CD4-positive, alpha-beta T cell treated with Interleukin-4 for 1 hour (primary cell): Measurements from ENCODE around the gene SLC4A1.
A peak's percentile ranks its signal among the peaks of the same experiment; 100 is the strongest.

Experiments used
- DNase-seq, 2 donors: peaks; one replicate each; pipeline ENCODE4 v3.0.0-alpha.2; 2020 to 2022

SLC4A1 gene

DNA sequence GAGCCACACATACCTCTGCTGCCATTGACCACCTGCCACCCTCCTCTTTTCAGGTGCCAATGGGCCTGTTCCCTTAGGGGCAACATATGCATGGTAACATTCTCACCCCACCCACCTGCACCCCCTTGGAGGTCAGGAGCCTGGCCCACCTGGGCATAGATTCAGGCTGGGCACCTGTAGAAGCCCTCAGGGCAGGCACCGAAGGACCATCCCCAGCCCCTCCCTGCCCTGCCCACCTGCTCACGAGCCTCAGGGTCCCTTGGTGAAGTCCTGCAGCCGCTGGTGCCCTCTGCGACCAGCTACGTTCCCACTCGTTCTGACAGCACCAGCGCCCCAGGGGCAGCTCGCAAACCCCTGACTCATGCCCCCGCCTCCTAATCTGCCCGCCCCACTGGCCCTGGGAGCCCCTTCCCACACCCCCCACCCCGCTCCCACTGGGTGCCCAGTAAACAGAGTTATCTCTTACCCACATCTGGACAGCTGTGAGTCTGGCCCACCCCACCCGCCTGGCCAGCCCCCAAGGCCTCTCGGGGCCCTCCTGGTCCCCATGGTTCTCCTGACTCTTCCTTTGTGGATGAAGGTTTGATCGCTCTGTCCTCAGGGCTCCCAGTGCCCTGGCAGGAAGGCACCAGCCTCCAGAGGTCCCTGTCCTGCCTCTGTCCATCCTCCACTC lies at the start of gene SLC4A1:
TSS of gene SLC4A1 (minus strand) at position 318 of the 673 bp plus-strand sequence. CDS start 5,269 bp downstream, outside the sequence.
- DNase-seq = no peak

DNA sequence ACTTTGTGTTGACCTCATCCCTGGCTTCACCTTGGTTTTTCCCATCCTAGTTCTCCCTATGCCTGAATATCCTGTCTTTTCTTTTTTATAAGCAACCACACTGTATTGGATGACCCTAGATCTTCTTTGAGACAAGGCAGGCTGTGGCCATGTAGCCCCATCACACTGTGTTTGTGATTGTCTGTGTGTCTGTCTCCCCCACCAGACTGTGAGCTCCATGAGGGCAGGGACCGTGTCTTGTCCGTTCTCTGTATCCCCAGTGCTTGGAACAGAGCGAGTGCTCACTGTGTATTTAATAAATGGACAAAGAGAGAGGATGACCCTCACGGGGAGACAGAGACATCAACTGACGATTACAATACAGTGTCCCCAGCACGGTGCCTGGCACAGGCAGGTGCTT lies 49.6 kb upstream of the SLC4A1 start:
- no peak for DNase-seq

DNA sequence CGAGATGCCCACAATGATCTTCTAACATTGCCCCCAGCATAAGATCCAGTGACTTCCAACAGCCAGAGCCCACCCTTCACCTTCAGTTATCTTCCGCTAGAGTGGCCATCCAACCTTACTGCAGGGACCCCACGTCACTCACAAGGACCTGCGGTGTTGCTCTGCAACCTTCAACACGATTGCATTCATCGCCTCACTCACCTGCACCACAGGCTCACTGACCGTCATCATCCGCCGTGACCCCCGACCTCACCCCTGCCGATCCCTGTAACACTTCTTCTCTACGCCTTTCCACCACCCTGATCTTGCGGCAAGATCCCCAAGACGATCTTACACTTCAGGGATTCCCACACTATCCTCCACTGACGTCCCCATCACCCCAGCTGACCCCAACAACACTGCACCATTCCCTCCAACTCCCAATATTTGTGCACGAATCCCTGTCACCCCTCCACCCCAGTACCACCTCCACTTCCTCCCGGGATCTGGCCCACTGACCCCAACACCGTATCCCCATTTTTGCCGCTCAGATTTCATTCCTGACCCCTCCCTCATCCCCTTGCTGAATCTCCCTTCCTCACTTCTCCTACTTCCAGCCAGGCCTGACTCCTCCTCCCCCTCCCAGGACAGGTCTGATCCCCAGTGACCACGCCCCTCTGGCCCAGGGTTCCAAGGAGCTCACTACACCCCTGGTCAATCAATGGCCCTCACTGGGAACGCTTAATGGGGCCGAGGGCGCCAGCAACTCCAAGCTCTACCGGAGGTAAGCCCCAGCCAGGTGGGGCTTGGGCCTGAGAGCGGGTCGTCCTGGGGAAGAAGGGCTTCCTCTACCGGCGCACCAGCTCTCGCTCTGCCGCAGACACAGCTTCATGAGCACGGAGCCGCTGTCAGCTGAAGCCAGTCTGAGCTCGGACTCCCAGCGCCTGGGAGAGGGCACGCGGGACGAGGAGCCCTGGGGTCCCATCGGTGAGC lies 48.1 kb upstream of the SLC4A1 start:
- no peak for DNase-seq

DNA sequence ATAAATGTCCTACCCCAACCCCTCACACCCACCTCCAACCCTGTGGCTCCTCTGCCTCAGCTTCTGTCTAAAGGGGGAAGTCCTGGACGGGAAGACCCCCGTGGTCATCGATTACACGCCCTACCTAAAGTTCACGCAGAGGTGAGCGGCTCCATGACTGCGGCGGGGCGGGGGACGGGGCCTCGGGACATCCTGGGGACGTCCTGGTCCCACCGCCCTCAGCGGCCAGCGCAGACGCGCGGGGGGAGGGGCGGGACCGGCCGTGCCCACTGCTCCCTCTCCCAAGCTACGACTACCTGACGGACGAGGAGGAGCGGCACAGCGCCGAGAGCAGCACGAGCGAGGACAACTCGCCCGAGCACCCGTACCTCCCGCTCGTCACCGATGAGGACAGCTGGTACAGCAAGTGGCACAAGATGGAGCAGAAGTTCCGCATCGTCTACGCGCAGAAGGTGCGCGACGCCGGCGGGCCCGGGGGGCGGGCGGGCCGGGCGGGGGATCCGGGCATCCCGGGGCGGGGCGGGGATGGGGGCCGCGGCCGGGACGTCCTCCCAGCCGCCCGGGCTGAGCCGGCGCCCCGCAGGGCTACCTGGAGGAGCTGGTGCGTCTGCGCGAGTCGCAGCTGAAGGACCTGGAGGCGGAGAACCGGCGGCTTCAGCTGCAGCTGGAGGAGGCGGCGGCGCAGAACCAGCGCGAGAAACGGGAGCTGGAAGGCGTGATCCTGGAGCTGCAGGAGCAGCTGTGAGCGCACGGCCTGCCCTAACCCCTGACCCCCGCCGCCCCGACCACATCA lies 47.1 kb upstream of the SLC4A1 start:
- peak; percentile 23 to 31 for DNase-seq

DNA sequence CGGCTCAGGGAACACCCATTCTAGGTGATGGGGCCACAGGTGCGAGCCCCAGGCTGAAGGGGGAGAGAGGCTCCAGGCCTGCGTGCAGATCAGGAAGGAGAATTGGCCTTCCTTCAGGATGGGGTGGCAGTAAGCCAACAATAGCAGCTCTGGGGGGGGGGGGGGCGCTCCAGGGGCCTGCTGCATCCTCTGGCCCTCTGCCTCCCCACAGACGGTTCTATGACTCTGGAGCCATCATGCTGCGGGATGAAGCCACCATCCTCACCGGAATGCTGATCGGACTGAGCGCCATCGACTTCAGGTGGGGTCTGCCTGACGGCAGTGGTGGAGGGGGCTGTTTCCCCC lies 46.6 kb upstream of the SLC4A1 start:
- no peak for DNase-seq

DNA sequence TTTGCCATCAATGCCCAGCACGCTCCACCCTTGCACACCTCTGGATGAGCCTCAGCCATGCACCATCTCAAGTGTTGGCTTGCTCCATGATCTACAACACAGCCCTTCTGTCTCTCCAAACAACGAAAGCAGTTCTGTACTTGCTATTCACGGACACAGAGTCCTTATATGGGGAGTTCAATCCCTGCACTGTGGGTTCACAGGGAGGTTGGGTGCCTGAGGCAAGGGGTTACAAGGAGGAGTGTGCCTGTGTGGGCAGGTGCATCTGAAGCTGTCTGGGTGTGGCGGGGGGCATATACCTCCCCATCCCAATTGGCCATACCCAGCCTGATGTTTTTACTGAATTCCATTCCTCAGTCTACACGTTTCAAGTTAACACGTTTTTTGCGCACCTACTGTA lies 46.1 kb upstream of the SLC4A1 start:
- DNase-seq = no peak

DNA sequence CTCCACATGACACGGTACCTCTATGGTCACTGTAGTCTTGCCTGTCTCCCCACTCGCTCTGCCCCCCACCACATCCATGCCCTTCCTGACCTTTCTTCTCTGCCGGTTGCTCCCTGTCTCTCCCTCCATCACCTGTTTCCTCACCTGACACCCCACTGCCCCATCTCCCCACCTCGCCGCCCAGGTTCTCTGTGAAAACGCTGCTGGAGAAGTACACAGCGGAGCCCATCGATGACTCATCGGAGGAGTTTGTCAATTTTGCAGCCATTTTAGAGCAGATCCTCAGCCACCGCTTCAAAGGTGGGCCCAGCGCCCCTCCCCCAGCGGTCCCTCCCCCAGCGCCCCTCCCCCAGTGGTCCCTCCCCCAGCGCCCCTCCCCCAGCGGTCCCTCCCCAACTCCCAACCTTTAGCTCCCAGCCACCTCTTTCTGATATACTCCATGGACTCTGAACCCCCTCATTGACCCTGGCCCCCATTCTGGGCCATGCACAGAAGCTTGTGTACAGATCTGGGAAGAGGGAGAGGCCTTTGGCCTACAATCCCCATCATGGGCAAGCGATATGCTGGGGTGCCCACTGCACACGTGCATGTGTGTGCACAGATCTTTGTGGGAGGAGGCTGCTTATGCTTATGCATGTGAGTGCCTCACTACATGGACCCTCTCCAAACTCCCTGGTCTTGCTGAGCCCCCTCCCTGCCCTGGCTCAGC lies 44.6 kb upstream of the SLC4A1 start:
- no peak for DNase-seq

DNA sequence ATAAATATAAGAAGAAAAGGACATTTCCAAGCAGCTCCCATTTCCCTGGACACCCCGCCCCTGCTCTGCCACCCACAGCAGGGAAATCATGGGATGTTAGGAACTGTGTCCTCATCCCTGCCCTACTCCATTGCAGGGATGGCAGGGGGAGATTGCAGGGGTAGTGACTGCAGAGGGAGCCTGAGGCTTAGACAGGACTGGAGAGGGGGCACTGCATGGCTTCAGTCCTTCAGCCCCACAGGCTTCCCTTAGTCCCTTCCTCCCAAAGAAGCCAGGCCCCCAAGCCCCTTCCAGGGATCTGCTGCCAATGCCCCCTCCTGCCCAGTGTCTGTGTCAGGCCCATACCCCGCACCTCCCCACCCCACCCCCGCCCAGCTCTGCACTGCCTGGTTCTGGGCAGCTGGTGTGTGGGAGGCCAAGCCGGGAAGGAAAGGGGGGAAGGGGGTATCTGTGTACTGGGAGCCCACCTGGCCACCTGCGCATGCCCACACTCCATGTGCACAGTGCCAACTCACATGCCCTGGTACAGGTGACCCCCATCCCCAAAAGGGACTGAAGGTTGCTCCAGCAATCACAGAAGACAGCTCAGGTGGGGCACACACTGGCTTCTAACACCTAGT lies 43.7 kb upstream of the SLC4A1 start:
- no peak for DNase-seq

DNA sequence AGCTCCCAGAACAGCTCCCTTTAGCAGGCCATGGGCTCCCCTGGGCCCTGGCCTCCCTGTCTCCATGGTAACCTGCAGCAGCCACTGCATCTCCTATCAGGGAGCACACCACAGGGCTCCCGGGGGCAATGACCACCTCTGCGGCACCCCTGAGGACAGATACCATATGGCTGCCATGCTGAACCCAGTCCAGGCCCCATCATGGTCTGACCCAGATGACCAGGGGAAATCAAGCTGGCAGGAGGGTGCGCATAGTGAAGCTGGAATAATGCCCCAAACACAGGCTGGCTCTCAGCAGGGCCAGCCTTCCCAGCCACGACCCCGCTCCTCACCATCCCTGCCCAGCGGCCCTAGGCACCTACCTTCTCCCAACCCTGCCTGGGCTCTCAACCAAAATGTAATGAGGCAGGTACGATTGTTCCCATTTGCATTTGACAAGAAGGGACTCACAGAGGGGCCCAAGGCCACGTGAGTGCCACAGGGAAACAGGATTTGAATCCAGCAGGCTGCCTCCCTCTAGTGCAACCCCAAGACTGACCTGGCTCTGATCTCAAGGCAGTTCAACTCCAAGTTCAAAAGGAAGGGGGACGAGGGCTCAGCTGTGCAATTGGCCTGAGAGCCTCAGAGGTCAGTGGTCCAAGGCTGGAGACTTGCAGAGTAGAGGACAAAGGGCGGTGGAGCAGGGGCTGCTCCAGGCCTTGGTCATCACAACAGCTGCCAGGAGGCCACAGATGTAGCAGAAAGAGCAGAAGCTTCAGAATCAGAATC lies 42.9 kb upstream of the SLC4A1 start:
- DNase-seq = no peak

DNA sequence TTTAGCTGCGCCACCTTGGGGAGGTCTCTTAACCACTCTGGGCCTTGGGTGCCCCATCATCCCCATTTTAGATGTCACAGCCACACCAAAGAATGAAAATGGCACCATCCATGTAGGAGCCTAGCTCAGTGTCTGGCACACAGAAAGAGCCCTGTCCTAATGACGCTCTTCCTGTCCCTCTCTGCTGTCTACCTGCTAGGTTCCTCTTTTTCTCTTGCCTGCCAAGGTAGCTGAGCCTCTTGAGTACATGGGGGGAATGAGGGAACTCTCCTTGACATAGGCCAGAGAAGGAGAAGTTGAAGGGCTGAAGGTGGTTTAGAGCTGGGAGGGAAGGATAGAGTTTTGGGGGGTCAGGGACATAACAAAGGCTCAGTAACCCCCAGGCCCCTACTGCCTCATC lies 42.3 kb upstream of the SLC4A1 start:
- no peak for DNase-seq

DNA sequence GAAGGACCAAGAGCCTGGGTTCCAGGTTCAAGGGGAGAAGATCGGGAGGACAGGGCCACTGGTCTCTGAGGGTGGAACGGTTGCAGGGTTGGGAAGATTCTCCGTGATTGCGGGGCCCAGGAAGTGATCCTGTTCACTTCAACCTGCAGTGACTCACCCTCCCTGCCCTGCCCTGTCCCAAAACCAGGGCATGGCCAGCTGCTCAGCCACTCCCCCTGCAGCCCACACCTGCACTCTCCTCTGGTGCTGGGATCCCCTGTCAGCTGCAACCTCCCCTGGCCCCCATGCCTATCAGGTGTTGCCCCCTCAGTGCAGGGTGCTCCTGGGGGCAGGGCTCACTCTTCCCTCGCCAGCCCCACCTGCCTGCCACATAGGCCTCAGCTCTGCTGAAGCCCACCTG lies 41.5 kb upstream of the SLC4A1 start:
- no peak for DNase-seq

DNA sequence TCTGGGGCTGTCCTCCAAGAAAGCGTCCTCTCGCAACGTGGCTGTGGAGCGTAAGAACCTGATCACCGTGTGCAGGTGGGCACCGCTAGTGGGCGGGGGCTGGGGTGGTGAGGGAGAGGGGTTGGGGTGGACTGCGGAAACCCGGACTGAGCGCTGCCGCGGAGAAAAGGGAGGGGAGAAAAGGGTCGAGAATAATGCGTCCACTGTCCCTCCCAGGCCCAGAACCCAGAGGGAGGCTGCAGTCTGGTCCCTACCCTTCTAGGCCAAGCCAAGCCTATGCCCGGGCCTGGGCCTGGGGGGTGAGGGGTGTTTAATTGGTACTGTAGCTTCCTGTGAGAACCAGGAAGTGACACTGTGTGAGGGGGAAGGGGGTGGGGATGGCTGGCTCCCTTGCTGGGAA lies 40.9 kb upstream of the SLC4A1 start:
- DNase-seq = no peak

DNA sequence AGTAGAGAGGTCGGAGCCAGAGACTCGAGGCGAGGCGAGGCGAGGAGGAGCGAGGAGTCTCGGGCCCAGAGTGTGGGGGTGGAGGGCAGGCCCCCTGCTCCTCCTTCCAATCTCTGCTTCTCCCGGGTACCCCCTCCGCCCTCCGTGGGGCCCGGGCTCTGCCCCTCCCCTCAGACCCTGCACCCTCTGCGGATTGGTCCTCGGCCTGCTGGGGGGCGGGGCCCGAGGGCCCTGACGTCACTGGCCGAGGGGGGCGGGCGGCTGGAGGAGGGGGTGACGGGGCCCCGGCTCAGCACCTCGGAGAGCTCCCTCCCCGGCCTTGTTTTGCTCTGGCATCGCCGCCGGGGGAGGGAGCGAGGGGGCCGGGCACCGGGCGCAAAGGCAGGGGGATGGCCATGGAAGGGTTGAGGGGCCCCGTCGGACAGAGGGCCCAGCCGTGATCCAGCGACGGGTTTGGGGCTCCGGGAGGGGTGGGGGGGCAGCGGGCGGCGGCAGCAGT lies 40.4 kb upstream of the SLC4A1 start, which contains the start of gene RUNDC3A:
TSS of gene RUNDC3A (plus strand) at position 282 of the 499 bp plus-strand sequence. CDS start 232 bp downstream, outside the sequence.
- peak; percentile 86 to 89 for DNase-seq

DNA sequence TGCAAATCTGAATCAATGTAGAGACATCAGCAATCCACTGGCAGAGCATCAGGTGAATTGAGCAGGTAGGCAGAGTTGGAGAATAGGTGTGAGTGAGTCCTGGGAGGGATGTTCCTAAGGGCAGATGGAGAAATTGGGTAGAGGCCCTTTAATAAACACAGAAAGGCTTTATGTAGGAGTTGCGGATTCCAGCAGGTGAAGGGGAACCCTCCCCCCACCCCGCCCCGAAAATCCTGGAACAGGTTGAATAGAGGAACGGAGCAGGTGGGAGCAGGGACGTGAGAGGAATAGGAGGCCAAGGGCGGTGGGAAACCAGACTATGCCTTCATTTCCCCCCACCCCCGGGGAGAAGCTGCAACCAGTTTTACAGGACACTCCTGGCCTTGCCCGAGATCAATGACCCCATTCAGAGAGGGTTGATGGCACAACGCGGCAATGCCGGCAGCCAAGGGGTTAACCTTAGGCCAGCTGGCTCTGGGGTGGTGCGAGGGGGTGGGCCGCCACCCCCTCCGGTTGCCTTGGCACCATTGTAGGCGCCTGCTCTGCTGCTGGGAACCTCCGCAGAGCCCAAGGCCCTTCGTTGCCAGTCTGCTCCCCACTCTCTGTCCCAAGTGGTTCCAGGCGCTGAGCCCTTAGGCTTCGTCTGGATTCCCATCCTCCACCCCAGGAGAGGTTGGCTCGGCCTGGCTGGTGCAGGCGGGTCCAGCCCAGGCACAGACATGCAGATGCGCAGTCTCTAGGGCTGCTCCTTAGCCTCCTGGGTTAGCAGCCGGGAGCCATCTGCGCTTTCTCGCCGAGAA lies 39.7 kb upstream of the SLC4A1 start:
- DNase-seq = no peak

DNA sequence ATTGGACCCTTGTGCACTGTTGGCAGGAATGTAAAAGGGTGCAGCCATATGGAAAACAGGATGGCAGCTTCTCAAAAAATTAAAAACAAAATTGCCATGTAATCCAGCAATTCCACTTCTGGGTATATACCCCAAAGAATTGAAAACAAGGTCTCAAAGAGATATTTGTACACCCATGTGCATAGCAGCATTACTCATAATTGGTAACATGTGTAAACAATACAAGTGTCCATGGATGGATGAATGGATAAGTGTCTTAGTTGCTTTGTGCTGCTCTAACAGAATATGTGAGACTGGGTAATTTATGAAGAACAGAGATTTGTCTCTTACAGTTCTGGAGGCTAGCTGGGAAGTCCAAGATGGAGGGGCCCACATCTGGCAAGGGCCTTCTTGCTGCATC lies 36.7 kb upstream of the SLC4A1 start:
- no peak for DNase-seq

DNA sequence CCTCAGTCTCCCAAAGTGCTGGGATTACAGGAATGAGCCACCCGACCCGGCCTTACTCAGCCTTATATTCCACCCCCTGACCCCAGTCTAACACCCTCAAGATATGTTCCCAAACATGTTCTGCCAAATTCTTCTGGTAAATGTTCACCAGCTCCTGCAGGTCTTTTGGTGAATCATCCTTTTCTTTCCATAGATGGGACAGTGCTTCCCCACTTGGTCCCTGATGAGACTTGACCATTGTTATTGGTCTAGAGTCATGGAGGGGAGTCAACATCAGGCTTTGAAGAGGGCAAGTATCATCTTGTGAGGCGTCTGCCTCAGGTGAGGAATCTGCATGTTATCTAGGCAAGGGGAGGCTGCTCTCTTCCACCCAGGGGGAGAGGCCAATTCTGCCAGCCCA lies 30.0 kb upstream of the SLC4A1 start:
- no peak for DNase-seq

DNA sequence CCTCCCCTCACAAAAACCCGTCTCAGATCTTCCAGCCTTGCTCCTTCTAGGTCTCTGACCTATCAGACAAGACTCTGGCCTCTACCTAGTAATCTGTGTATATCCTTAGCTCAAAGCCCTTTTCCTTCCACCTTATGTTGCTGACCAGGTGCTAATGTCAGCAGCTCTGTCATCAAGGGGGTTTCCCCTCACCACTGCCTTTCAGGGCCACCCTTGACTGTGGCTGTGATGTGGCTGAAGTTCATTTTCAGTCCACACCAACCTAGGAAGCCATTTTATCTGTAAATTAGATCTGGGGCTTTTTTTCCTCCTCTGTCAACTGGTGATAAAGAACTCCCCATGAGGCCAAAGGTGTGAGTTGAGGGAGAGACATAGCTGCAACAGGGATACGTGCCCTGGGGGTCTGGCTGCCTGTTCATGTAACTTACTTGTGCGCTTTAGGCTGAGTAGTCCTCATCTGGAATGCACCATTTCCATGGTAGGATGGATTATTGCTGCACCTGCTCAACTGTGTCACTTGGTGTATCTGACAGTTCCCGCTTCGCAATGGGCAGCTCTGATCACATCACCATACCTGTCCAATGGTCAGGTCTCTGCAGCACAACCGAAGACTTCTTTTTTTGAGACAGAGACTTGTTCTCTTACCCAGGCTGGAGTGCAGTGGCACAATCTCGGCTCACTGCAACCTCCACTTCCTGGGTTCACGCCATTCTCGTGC lies 25.7 kb upstream of the SLC4A1 start:
- no peak for DNase-seq

DNA sequence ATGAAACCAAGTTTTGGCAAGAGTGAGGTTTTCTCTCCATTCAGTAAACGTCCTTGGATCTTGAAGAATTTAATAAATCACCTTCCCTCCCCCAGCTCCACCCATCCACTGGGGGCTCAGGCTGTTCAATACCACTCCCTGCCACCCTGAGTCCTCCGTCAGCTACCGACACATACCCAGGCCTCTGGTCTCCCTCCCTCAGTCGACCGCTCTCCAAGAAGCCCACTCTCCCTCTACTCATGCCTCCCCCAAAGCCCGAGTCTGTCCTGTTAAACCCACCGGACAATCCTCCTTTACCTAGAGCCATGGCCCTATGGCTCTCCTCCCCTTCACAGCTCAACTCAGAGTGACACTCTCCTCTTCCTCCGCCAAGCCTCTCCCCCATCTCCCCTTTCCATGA lies 19.7 kb upstream of the SLC4A1 start:
- no peak for DNase-seq

DNA sequence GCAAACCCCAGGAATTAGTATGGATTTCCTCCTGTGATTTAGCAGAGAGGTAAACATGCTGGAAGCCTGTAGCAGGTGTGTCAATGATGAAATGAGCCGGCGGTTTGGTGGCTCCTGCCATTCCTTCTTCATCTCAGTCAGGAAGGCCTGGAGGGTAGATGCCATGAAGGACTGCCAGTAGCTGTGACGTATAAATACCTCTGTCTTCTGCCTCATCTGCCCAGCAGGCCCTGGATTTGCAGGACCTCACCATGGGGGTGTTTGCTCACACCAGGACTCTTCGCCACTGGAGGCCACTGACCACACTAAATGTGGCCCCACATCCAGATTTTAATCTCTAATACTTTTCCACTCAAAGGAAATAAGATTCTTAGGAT lies 16.1 kb upstream of the SLC4A1 start:
- no peak for DNase-seq
